Stimulated activated CD4-positive, alpha-beta T cell treated with anti-CD3 and anti-CD28 coated beads, Interleukin-1b, Interleukin-23, amount 100 ng/mL, for 48 hours (primary cell): Measurements from ENCODE around the gene MPIG6B.
A peak's percentile ranks its signal among the peaks of the same experiment; 100 is the strongest.

Experiments
- DNase-seq: peaks from one replicate; pipeline ENCODE4 v3.0.0-alpha.2; 2020

MPIG6B gene

DNA sequence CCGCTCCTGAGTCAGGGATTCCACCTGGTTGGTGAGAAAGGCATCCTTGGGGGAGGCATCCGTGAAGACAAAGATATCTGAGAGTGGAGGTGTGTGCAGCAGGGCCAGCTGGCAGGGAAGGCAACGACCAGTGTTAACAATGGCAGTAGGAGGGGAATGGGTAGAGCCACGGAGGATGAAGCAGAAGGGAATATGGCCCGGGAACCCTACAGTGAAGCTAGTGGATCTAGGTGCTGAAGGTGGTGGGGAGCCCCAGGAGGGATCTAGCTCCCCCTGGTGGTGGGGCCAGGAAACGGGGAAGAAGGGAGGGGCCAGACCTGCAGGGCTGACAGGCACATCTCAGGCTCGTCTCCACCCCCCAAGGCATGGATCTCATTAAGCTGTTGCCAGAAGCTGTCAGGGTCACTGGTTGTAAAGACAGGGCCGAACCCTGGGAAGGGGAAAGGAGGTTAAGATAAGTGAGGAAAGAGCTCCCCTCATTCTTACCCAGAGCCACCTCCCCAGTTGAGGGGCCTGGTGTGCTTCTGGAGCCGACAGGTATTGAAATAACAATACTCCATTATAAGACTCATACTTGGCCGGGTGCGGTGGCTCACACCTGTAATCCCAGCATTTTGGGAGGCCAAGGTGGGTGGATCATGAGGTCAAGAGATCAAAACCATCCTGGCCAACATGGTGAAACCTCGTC is 46.7 kb downstream of the MPIG6B start:
- DNase-seq, result peak; percentile 86

DNA sequence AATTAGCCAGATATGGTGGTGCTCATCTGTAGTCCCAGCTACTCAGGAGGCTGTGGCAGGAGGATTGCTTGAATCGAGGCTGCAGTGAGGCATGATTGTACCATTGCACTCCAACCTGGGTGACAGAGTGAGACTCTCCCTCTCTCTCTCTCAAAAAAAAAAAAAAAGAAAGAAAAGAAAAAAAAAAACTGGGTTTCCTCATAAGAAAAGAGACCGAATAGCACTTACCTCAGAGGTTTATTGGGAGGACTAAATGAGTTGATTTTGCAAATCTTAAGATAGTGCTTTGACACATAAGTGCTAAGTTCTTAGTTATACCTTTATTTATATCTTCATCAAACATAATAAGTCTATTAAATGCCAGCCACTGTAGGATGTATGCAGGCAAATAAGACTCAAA is 47.7 kb downstream of the MPIG6B start:
- no peak for DNase-seq

- DNase-seq, result no peak
These were observed 48.8 kb downstream of the MPIG6B start for GRCh38 chr6:31771992-31772358.

DNA sequence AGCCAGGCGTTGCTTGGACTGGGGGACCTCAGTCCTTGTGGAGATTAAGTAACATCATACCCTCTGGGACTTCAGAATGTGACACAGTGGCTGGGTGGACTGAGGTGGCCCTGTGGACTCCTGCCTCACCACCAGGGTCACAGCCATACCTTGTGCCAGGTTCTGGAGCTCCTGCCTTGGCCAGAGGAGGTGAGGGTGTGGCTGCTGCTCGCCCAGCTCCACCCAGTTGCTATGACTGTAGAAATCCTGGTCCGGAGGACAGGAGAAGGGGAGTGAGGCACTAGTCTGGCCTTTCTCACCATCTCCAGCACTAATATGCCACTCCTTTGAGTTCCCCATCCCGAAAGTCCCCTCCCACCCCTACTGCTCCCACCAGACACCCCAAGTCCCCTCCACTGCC is 52.0 kb downstream of the MPIG6B start:
- DNase-seq, result no peak

GRCh38 chr6:31775633-31776484 is 52.7 kb downstream of the MPIG6B start:
- no peak for DNase-seq
